Neural cell (in vitro differentiated cells): ENCODE data around the gene AGBL1. TPM values are rescaled to one million over a fixed set of nuclear protein-coding genes. Genes with fewer than 3 reads are reported as not detected.

Source experiments
- H2AFZ ChIP-seq: fragments of 200-600, 300-800 bp; sonication (generic), shearing (Covaris generic); 2 replicates; pipeline ENCODE4 v1.6.0; 2014; ENCODE audit warnings: low read depth, mild to moderate bottlenecking, antibody characterized with exemption, low read length, moderate library complexity
- H3F3A ChIP-seq: fragments of 200-600 bp; shearing (Covaris generic); 2 replicates; pipeline ENCODE4 v1.6.1; 2016; ENCODE audit warnings: mild to moderate bottlenecking, moderate library complexity, mixed read lengths, antibody characterized with exemption, low read length; ENCODE audit not compliant: insufficient read depth, poor library complexity, severe bottlenecking
- H3K27ac ChIP-seq: fragments of 200-600, 300-800 bp; sonication (generic), shearing (Covaris generic); 2 replicates; pipeline ENCODE4 v1.5.1; 2014; ENCODE audit warnings: mild to moderate bottlenecking, low read length, moderate library complexity
- H3K27me3 ChIP-seq: fragments of 300-800, 200-600 bp; sonication (generic), shearing (Covaris generic); 2 replicates; pipeline ENCODE4 v1.6.0; 2014; ENCODE audit warnings: mild to moderate bottlenecking, low read depth, low read length, moderate library complexity; ENCODE audit not compliant: insufficient read depth
- H3K36me3 ChIP-seq: fragments of 300-800, 200-600 bp; sonication (generic), shearing (Covaris generic); 2 replicates; pipeline ENCODE4 v1.5.1; 2014; ENCODE audit warnings: mild to moderate bottlenecking, antibody characterized with exemption, low read length, moderate library complexity; ENCODE audit not compliant: insufficient read depth
- H3K4me2 ChIP-seq: fragments of 300-800, 200-600 bp; sonication (generic), shearing (Covaris generic); 2 replicates; pipeline ENCODE4 v1.6.0; 2014; ENCODE audit warnings: mild to moderate bottlenecking, low read length
- H3K4me3 ChIP-seq: fragments of 300-800, 200-600 bp; sonication (generic), shearing (Covaris generic); 2 replicates; pipeline ENCODE4 v1.5.1; 2014; ENCODE audit warnings: mild to moderate bottlenecking, low read length, moderate library complexity
- H3K79me2 ChIP-seq: fragments of 200-600 bp; shearing (Covaris generic); replicated peaks from 2 replicates; pipeline ENCODE4 v1.6.0; 2014; ENCODE audit warnings: mild to moderate bottlenecking, low read length, moderate library complexity; ENCODE audit not compliant: insufficient read depth
- H3K9ac ChIP-seq: fragments of 300-800, 200-600 bp; sonication (generic), shearing (Covaris generic); 2 replicates; pipeline ENCODE4 v1.6.1; 2016; ENCODE audit warnings: mild to moderate bottlenecking, low read length, mixed read lengths
- H3K9me2 ChIP-seq: fragments of 200-600 bp; shearing (Covaris generic); 2 replicates; pipeline ENCODE4 v1.6.1; 2016; ENCODE audit warnings: mild to moderate bottlenecking, low read length, mixed read lengths; ENCODE audit not compliant: insufficient read depth
- H3K9me3 ChIP-seq: fragments of 200-600, 300-800 bp; sonication (generic), shearing (Covaris generic); 2 replicates; pipeline ENCODE4 v1.6.1; 2016; ENCODE audit warnings: mild to moderate bottlenecking, mixed run types, low read length, moderate library complexity, mixed read lengths
- H4K20me1 ChIP-seq: fragments of 200-600 bp; shearing (Covaris generic); 2 replicates; pipeline ENCODE4 v1.6.1; 2016; ENCODE audit warnings: mild to moderate bottlenecking, mixed run types; ENCODE audit not compliant: insufficient read depth
- CTCF ChIP-seq: fragments of 450-650 bp; IDR thresholded peaks from 2 replicates; pipeline ENCODE4 v1.5.1; 2014; ENCODE audit warnings: antibody characterized with exemption, mild to moderate bottlenecking, moderate library complexity; ENCODE audit not compliant: poor library complexity, severe bottlenecking
- EP300 ChIP-seq: fragments of 450-650 bp; conservative IDR thresholded peaks from 2 replicates; pipeline ENCODE4 v1.6.1; 2014; ENCODE audit warnings: antibody characterized with exemption, mild to moderate bottlenecking, moderate library complexity; ENCODE audit not compliant: poor library complexity, severe bottlenecking
- EZH2 ChIP-seq: fragments of 200-600, 300-800 bp; shearing (Covaris generic), sonication (generic); IDR thresholded peaks from 2 replicates; pipeline ENCODE4 v1.6.1; 2014; ENCODE audit warnings: antibody characterized with exemption, low read length, borderline replicate concordance, mild to moderate bottlenecking; ENCODE audit not compliant: insufficient read depth, poor library complexity, severe bottlenecking
- MXI1 ChIP-seq: fragments of 450-650 bp; conservative IDR thresholded peaks from 2 replicates; pipeline ENCODE4 v1.6.1; 2014; ENCODE audit warnings: antibody characterized with exemption, mild to moderate bottlenecking; ENCODE audit not compliant: poor library complexity, severe bottlenecking
- POLR2AphosphoS5 ChIP-seq: IDR thresholded peaks from 2 replicates; pipeline ENCODE4 v1.6.1; 2012
- RAD21 ChIP-seq: fragments of 450-650 bp; conservative IDR thresholded peaks from 2 replicates; pipeline ENCODE4 v1.6.1; 2014; ENCODE audit warnings: antibody characterized with exemption, mild to moderate bottlenecking, moderate library complexity
- SMC3 ChIP-seq: fragments of 450-650 bp; conservative IDR thresholded peaks from 2 replicates; pipeline ENCODE4 v1.6.1; 2014; ENCODE audit warnings: antibody characterized with exemption, mild to moderate bottlenecking, moderate library complexity; ENCODE audit not compliant: poor library complexity
- TAF1 ChIP-seq: IDR thresholded peaks from 2 replicates; pipeline ENCODE4 v1.6.1; 2012; ENCODE audit warnings: low read depth
- polyA plus RNA-seq: library from polyadenylated mRNA; depleted of rRNA; stranded (reverse); fragments of >200 nt; gene quantifications from 2 replicates; pipeline ENCODE4 v1.2.3, GENCODE V29; 2014
- TF ChIP-seq, protein P1 (sequence below): IDR thresholded peaks from 2 replicates; pipeline ENCODE4 v1.6.1; 2012; ENCODE audit warnings: borderline replicate concordance

The AGBL1 gene
- polyA plus RNA-seq, 1 donor from 2014 or later: 0.12 TPM

- TF ChIP-seq RAD21 (peak; percentile 30), MXI1 (no peak), EP300 (peak; percentile 75), SMC3 (peak; percentile 28), EZH2 (no peak), POLR2AphosphoS5 (peak; percentile 50), TAF1 (no peak), CTCF (no peak)
- TF ChIP-seq, protein P1, sequence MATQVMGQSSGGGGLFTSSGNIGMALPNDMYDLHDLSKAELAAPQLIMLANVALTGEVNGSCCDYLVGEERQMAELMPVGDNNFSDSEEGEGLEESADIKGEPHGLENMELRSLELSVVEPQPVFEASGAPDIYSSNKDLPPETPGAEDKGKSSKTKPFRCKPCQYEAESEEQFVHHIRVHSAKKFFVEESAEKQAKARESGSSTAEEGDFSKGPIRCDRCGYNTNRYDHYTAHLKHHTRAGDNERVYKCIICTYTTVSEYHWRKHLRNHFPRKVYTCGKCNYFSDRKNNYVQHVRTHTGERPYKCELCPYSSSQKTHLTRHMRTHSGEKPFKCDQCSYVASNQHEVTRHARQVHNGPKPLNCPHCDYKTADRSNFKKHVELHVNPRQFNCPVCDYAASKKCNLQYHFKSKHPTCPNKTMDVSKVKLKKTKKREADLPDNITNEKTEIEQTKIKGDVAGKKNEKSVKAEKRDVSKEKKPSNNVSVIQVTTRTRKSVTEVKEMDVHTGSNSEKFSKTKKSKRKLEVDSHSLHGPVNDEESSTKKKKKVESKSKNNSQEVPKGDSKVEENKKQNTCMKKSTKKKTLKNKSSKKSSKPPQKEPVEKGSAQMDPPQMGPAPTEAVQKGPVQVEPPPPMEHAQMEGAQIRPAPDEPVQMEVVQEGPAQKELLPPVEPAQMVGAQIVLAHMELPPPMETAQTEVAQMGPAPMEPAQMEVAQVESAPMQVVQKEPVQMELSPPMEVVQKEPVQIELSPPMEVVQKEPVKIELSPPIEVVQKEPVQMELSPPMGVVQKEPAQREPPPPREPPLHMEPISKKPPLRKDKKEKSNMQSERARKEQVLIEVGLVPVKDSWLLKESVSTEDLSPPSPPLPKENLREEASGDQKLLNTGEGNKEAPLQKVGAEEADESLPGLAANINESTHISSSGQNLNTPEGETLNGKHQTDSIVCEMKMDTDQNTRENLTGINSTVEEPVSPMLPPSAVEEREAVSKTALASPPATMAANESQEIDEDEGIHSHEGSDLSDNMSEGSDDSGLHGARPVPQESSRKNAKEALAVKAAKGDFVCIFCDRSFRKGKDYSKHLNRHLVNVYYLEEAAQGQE: peak; percentile 44
Measured at GRCh38 chr15:86278586-86278985, 198.9 kb downstream of the AGBL1 start.

DNA sequence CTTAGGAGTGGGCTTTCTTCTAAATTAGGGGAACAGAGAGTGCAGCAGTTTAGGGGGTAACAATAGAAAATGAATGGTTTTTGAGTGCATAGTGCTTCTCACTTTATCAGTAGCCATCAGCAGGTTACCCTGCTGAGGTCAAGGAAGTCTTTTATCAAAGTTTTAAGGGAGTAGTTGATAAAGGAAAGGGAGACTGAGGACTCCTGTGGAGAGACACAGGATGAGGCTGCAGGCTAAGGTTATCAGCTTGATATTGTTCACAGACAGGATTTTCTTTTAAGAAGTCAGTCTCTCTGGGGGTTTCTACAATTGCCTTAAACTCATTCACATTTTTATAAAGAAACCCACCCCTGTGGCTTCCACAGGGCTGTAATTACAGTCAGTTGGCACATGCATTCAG, 205.0 kb downstream of the AGBL1 start:
- H3K27ac ChIP-seq: no peak overlapping the region
- H3K4me2 ChIP-seq: no peak overlapping the region

More at GRCh38 chr15:86278586-86278985, 198.9 kb downstream of the AGBL1 start:
- H2AFZ ChIP-seq: no peak overlapping the region
- no peaks in the 10 kb centered on the region for H3K9me2 ChIP-seq
- no peaks in the 10 kb centered on the region for H3K27me3 ChIP-seq
- H3K36me3 ChIP-seq: no peaks in the 10 kb centered on the region
- peak overlapping the region; percentile 7 for H3K9ac ChIP-seq
- H3K4me3 ChIP-seq: peak overlapping the region; percentile 0
- H3K27ac ChIP-seq: peak overlapping the region; percentile 79
- H3F3A ChIP-seq: no peaks in the 10 kb centered on the region
- H3K4me2 ChIP-seq: no peak overlapping the region
- no peaks in the 10 kb centered on the region for H3K79me2 ChIP-seq
- H3K9me3 ChIP-seq: no peaks in the 10 kb centered on the region
- H4K20me1 ChIP-seq: no peaks in the 10 kb centered on the region

More for the DNA sequence above, 205.0 kb downstream of the AGBL1 start:
- Histone ChIP-seq H3K27me3 (no peaks in the 10 kb centered on the region), H3F3A (no peaks in the 10 kb centered on the region), H2AFZ (no peak overlapping the region), H3K9me3 (no peaks in the 10 kb centered on the region), H3K9ac (no peak overlapping the region), H4K20me1 (no peaks in the 10 kb centered on the region), H3K4me3 (no peak overlapping the region), H3K79me2 (no peaks in the 10 kb centered on the region), H3K9me2 (no peaks in the 10 kb centered on the region), H3K36me3 (no peaks in the 10 kb centered on the region)
- no peak for TF ChIP-seq POLR2AphosphoS5
- no peak for TF ChIP-seq SMC3
- no peak for TF ChIP-seq EP300
- no peak for TF ChIP-seq RAD21
- no peak for TF ChIP-seq CTCF
- TF ChIP-seq, protein P1: no peak
- no peak for TF ChIP-seq MXI1
- no peak for TF ChIP-seq TAF1
- TF ChIP-seq EZH2: no peak
